Measurements from ENCODE around the gene TUBGCP6. TPM values are rescaled to one million over a fixed set of nuclear protein-coding genes. Genes with fewer than 3 reads are reported as not detected.

The TUBGCP6 gene
- total RNA-seq, 1 donor from 2014 or later = 16.9 TPM

DNA sequence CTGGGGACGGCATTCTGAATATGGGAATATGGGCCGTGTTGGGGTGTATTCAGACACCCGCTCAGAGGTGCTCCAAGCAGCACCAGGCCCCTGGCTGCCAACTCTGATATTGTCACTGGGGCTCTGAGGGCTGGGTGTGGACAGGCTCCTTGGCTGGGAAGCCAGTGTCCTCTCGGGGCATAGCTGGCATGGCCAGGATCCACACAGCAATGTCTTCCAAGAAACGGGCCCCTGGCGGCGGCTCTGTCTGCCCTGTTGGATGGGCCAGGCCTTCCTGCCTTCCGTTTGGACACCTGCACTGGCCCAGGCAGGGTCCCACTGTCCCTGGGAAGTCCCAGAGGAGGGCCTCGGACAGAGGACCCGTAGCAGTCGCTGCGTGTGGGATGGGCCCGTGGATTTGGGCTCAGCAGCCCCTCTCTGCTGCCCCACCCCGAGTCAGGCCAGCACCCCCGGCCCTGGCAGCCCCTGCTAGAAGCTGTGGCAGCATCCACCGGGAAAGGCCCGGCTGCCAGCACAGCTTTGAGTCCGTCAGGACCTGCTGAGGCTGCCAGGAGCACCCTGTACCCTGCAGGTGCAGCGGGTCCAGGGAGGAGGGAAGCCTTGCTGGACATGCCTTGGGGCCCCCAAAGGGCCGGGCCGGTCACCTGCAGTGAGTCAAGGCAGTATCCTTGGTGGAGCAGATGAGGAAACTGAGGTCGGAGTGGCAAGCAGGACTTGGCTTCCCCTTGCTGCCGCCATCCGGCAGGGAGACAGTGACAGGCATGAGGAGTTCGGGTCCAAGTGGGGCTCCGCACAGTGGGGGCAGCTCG is 70.2 kb downstream of the TUBGCP6 start:
- Histone ChIP-seq H3F3A (ENCODE audit: low read depth) (peaks cover 10% of the 10 kb centered on the region), H3K27ac (no peak overlapping the region), H3K4me1 (no peaks in the 10 kb centered on the region), H3K9ac (no peak overlapping the region), H3K9me3 (ENCODE audit: low read depth) (no peaks in the 10 kb centered on the region), H2AFZ (replicated peaks) (no peak overlapping the region), H3K79me2 (ENCODE audit: low read depth) (no peaks in the 10 kb centered on the region), H4K20me1 (ENCODE audit: low read depth) (no peaks in the 10 kb centered on the region), H3K36me3 (no peaks in the 10 kb centered on the region), H3K4me2 (no peak overlapping the region), H3K4me3 (no peak overlapping the region), H3K27me3 (peaks cover 23% of the 10 kb centered on the region)
- Mint-ChIP-seq H3K4me3 (no peak overlapping the region), H3K27ac (no peak overlapping the region), H3K36me3 (peaks cover 2% of the 10 kb centered on the region), H3K9me3 (no peaks in the 10 kb centered on the region), H3K27me3 (ENCODE audit: insufficient read depth, low read depth) (peaks cover 9% of the 10 kb centered on the region), H3K4me1 (peaks cover 11% of the 10 kb centered on the region)
- DNase-seq (ENCODE audit: low spot score) = no peak
- TF ChIP-seq CTCF (IDR thresholded peaks at IDR 0.05) (no peak), EZH2 (IDR thresholded peaks at IDR 0.05) (no peak), EZH2phosphoT487 (IDR thresholded peaks at IDR 0.05) (no peak)

GRCh38 chr22:50173983-50174355 is 70.9 kb downstream of the TUBGCP6 start:
- Histone ChIP-seq H3K36me3 (no peaks in the 10 kb centered on the region), H3K4me1 (no peaks in the 10 kb centered on the region), H3K9ac (no peak overlapping the region), H3F3A (ENCODE audit: low read depth) (peaks cover 13% of the 10 kb centered on the region), H2AFZ (replicated peaks) (no peak overlapping the region), H3K4me3 (no peak overlapping the region), H3K79me2 (ENCODE audit: low read depth) (no peaks in the 10 kb centered on the region), H3K4me2 (no peak overlapping the region), H4K20me1 (ENCODE audit: low read depth) (no peaks in the 10 kb centered on the region), H3K9me3 (ENCODE audit: low read depth) (no peaks in the 10 kb centered on the region), H3K27me3 (peaks cover 29% of the 10 kb centered on the region), H3K27ac (no peak overlapping the region)
- Mint-ChIP-seq H3K4me1 (peaks cover 14% of the 10 kb centered on the region), H3K27ac (no peak overlapping the region), H3K36me3 (peaks cover 2% of the 10 kb centered on the region), H3K4me3 (no peak overlapping the region), H3K27me3 (ENCODE audit: insufficient read depth, low read depth) (peaks cover 13% of the 10 kb centered on the region), H3K9me3 (no peaks in the 10 kb centered on the region)
- TF ChIP-seq EZH2phosphoT487 (IDR thresholded peaks at IDR 0.05) (no peak), EZH2 (IDR thresholded peaks at IDR 0.05) (no peak), CTCF (IDR thresholded peaks at IDR 0.05) (no peak)
- no peak for DNase-seq (ENCODE audit: low spot score)

- peaks cover 18% of the 10 kb centered on the region for H3K27me3 Mint-ChIP-seq (ENCODE audit: insufficient read depth, low read depth)
- H3K9me3 ChIP-seq (ENCODE audit: low read depth) = no peaks in the 10 kb centered on the region
- no peak overlapping the region for H3K4me2 ChIP-seq
- H3K4me3 Mint-ChIP-seq = no peak overlapping the region
- H3K4me3 ChIP-seq = no peak overlapping the region
- H3F3A ChIP-seq (ENCODE audit: low read depth) = peaks cover 13% of the 10 kb centered on the region
- no peaks in the 10 kb centered on the region for H4K20me1 ChIP-seq (ENCODE audit: low read depth)
- H3K27ac ChIP-seq = no peak overlapping the region
- peaks cover 16% of the 10 kb centered on the region for H3K4me1 Mint-ChIP-seq
- no peak overlapping the region for H3K9ac ChIP-seq
- TF ChIP-seq EZH2 (IDR thresholded peaks at IDR 0.05) (no peak), CTCF (IDR thresholded peaks at IDR 0.05) (no peak), EZH2phosphoT487 (IDR thresholded peaks at IDR 0.05) (no peak)
- H3K36me3 Mint-ChIP-seq = peaks cover 2% of the 10 kb centered on the region
- no peaks in the 10 kb centered on the region for H3K36me3 ChIP-seq
- no peak overlapping the region for H3K27ac Mint-ChIP-seq
- DNase-seq (ENCODE audit: low spot score) = no peak
- no peaks in the 10 kb centered on the region for H3K9me3 Mint-ChIP-seq
- no peaks in the 10 kb centered on the region for H3K79me2 ChIP-seq (ENCODE audit: low read depth)
- H2AFZ ChIP-seq (replicated peaks) = no peak overlapping the region
- H3K27me3 ChIP-seq = peaks cover 34% of the 10 kb centered on the region
- no peaks in the 10 kb centered on the region for H3K4me1 ChIP-seq
These were observed 71.4 kb downstream of the TUBGCP6 start for GRCh38 chr22:50173311-50173982.

Measured in neural progenitor cell (in vitro differentiated cells).